CD14-positive monocyte (primary cell): ENCODE results near the gene TUBB. TPM values are rescaled to one million over a fixed set of nuclear protein-coding genes. Genes with fewer than 3 reads are reported as not detected.
"Not testable (repeated sequence)": the region's sequence is repeated elsewhere in the genome, so short reads cannot be mapped to it uniquely, and the experiment has no call there.

Source experiments
- DNase-seq, 3 donors: peaks; one replicate each; pipeline ENCODE4 v3.0.0-alpha.2; 2011 to 2022
- H2AFZ ChIP-seq: 2 replicates; pipeline ENCODE4 v1.6.0; 2012; ENCODE audit warnings: mild to moderate bottlenecking, low read depth, low read length, inconsistent platforms; ENCODE audit not compliant: insufficient read depth, poor library complexity, severe bottlenecking
- H3K27ac ChIP-seq, 2 donors: 1 replicate in 1 of 2; 2 replicates in 1 of 2; pipeline ENCODE4 v1.5.1; 2012 to 2013; ENCODE audit warnings: low read length in 2 of 2, control low read depth in 1 of 2, inconsistent platforms in 1 of 2, low read depth in 1 of 2, mild to moderate bottlenecking in 1 of 2
- H3K27me3 ChIP-seq, 2 donors: one replicate each; pipeline versions ENCODE4 v1.6.0 to v1.6.1; 2011 to 2013; ENCODE audit warnings: low read length in 2 of 2; ENCODE audit not compliant: control insufficient read depth in 2 of 2, insufficient read depth in 2 of 2
- H3K36me3 ChIP-seq, 2 donors: replicated peaks in 1 of 2; 1 replicate in 1 of 2; 2 replicates in 1 of 2; pipeline versions ENCODE4 v1.5.1 to v1.6.1; 2012 to 2013; ENCODE audit warnings: low read length in 2 of 2, control low read depth in 1 of 2, inconsistent platforms in 1 of 2, mild to moderate bottlenecking in 1 of 2; ENCODE audit not compliant: insufficient read depth in 2 of 2, control insufficient read depth in 1 of 2
- H3K4me1 ChIP-seq, 2 donors: 1 replicate in 1 of 2; 2 replicates in 1 of 2; pipeline versions ENCODE4 v1.5.1 to v1.6.1; 2012 to 2013; ENCODE audit warnings: low read length in 2 of 2, control low read depth in 1 of 2, inconsistent platforms in 1 of 2, mild to moderate bottlenecking in 1 of 2, moderate library complexity in 1 of 2; ENCODE audit not compliant: insufficient read depth in 2 of 2, control insufficient read depth in 1 of 2
- H3K4me2 ChIP-seq: replicated peaks from 2 replicates; pipeline ENCODE3; 2012; ENCODE audit warnings: low read length, moderate library complexity, mild to moderate bottlenecking; ENCODE audit not compliant: poor library complexity, severe bottlenecking; ENCODE audit errors: extremely low read depth
- H3K4me3 ChIP-seq, 3 experiments: fragments of 200-600 bp in 1 of 3; sonication (generic) in 1 of 3; replicated peaks in 1 of 3; 1 replicate in 2 of 3; 2 replicates in 1 of 3; pipeline ENCODE4 v1.5.1; 2011 to 2013; ENCODE audit warnings: low read length in 3 of 3, mild to moderate bottlenecking in 3 of 3, control low read depth in 2 of 3, low read depth in 2 of 3, inconsistent platforms in 1 of 3, moderate library complexity in 1 of 3
- H3K79me2 ChIP-seq: 2 replicates; pipeline ENCODE4 v1.6.0; 2012; ENCODE audit warnings: mild to moderate bottlenecking, control low read depth, inconsistent platforms, low read length, moderate library complexity; ENCODE audit not compliant: insufficient read depth
- H3K9ac ChIP-seq: 2 replicates; pipeline ENCODE4 v1.6.0; 2017; ENCODE audit warnings: low read length, mild to moderate bottlenecking; ENCODE audit not compliant: insufficient read depth, poor library complexity, severe bottlenecking
- H3K9me3 ChIP-seq, 2 donors: replicated peaks in 1 of 2; 1 replicate in 1 of 2; 2 replicates in 1 of 2; pipeline versions ENCODE4 v1.5.1 to v1.6.1; 2012 to 2013; ENCODE audit warnings: low read length in 2 of 2, control low read depth in 1 of 2; ENCODE audit not compliant: control insufficient read depth in 1 of 2, insufficient read depth in 1 of 2
- H4K20me1 ChIP-seq: 2 replicates; pipeline ENCODE4 v1.6.0; 2012; ENCODE audit warnings: mild to moderate bottlenecking, low read length, control low read depth, moderate library complexity; ENCODE audit not compliant: insufficient read depth
- H3K27ac Mint-ChIP-seq, 7 donors: one replicate each; pipeline ENCODE4 v1.8.0; 2020; ENCODE audit warnings: mild to moderate bottlenecking in 7 of 7, mixed read lengths in 7 of 7, moderate library complexity in 6 of 7, inconsistent platforms in 2 of 7
- H3K27me3 Mint-ChIP-seq, 3 donors: one replicate each; pipeline ENCODE4 v1.8.0; 2021 to 2022; ENCODE audit warnings: low read depth in 3 of 3, mild to moderate bottlenecking in 3 of 3, mixed read lengths in 3 of 3, moderate library complexity in 3 of 3, inconsistent platforms in 1 of 3
- H3K36me3 Mint-ChIP-seq, 2 donors: one replicate each; pipeline ENCODE4 v1.8.0; 2020; ENCODE audit warnings: mixed read lengths in 2 of 2, inconsistent platforms in 1 of 2, mild to moderate bottlenecking in 1 of 2
- H3K4me1 Mint-ChIP-seq: one replicate; pipeline ENCODE4 v1.8.0; 2020; ENCODE audit warnings: mild to moderate bottlenecking, mixed read lengths
- H3K4me3 Mint-ChIP-seq, 2 donors: one replicate each; pipeline ENCODE4 v1.8.0; 2020; ENCODE audit warnings: mild to moderate bottlenecking in 2 of 2, mixed read lengths in 2 of 2, moderate library complexity in 1 of 2
- H3K9me3 Mint-ChIP-seq, 7 donors: one replicate each; pipeline ENCODE4 v1.8.0; 2020 to 2022; ENCODE audit warnings: mixed read lengths in 7 of 7, mild to moderate bottlenecking in 6 of 7, moderate library complexity in 6 of 7, inconsistent platforms in 2 of 7
- WGBS: methylation state at CpG from one replicate; pipeline ENCODE4 v1.1.5; 2013; ENCODE audit warnings: missing lambda C conversion rate; ENCODE audit not compliant: insufficient coverage; 5-methylcytosine and 5-hydroxymethylcytosine counted together
- intact Hi-C, 2 donors: fragments of 100-400 bp; cut with micrococcal nuclease; formaldehyde crosslinking; loops; one replicate each; pipeline versions ENCODE4 v1.15.0 to v1.15.1; 2023
- polyA plus RNA-seq, 3 donors: library from polyadenylated mRNA; depleted of rRNA in 1 of 3; unstranded in 2 of 3; stranded (reverse) in 1 of 3; fragments of 300-500 nt in 2 of 3; fragments of >200 nt in 1 of 3; fragmentation: Illumina TruSeq in 2 of 3; gene quantifications; 1 replicate in 2 of 3; 2 replicates in 1 of 3; pipeline ENCODE4 v1.2.3, GENCODE V29; 2012 to 2021
- TF ChIP-seq, protein P1 (sequence below): fragments of 200-600 bp; IDR thresholded peaks from one replicate; pipeline ENCODE4 v1.8.0; 2022; ENCODE audit warnings: antibody characterized with exemption, mild to moderate bottlenecking

Gene TUBB
- polyA plus RNA-seq, 3 donors, result 48.4 to 130 (median 57.0) TPM

DNA sequence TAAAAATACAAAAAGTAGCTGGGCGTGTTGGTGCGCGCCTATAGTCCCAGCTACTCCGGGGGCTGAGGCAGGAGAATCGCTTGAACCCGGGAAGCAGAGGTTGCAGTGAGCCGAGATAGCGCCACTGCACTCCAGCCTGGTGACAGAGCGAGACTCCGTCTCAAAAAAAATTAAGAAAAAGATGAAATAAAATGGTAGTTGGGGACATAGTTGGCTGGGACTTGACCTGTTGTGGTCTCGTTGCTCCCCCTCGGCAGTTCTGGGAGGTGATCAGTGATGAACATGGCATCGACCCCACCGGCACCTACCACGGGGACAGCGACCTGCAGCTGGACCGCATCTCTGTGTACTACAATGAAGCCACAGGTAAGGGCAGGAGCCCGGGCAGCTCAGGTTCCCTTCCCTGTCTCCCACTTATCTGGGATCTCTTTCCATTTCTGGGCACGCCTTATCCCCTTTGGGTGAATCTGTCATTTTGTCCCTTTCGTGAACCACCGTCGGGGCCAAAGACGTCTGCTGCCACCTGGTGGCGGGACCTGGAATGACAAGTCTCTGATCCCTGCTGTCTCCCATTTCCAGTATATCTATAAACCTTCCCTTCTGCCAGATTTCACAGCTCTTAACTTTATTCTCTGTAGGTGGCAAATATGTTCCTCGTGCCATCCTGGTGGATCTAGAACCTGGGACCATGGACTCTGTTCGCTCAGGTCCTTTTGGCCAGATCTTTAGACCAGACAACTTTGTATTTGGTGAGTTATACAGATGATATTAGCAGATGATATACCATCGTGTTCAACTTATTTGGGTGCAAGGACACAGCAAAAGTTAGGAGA, 2.3 kb downstream of the TUBB start:
- Histone ChIP-seq H3K4me2 (peak overlapping the region; percentile 99), H3K27ac (peak overlapping the region; percentile 76 to 91), H3K4me3 (peak overlapping the region; percentile 48 to 99 (median 60)), H2AFZ (no peak overlapping the region), H4K20me1 (peaks cover 58% of the 10 kb centered on the region), H3K36me3 (peaks cover 38 to 49% of the 10 kb centered on the region in 2 donors), H3K4me1 (peaks cover 41 to 57% of the 10 kb centered on the region in 2 donors), H3K79me2 (peaks cover 81% of the 10 kb centered on the region), H3K9me3 (no peaks in the 10 kb centered on the region), H3K27me3 (no peaks in the 10 kb centered on the region), H3K9ac (no peak overlapping the region)
- 20% methylated on average over 26 of the region's 27 CpGs for WGBS
- Mint-ChIP-seq H3K36me3 (peaks cover 32 to 46% of the 10 kb centered on the region in 2 donors), H3K27ac (peak overlapping the region; percentile 90 to 96 (median 95)), H3K9me3 (no peaks in the 10 kb centered on the region), H3K4me1 (peaks cover 46% of the 10 kb centered on the region), H3K4me3 (peak overlapping the region; percentile 84 to 97), H3K27me3 (peaks cover 0 to 2% (median 0%) of the 10 kb centered on the region in 3 donors)
- peak; percentile 78 to 81 (median 79) for DNase-seq
- intact Hi-C loops, result loop anchor here (1.0 to 10.0 kb wide), 4 partner anchors 43 to 240 kb away; partner anchors contain the start of genes HLA-E (in 1 of the 2), MRPS18B (in 1 of the 2) and PPP1R10 (in 1 of the 2)
- TF ChIP-seq, protein P1, sequence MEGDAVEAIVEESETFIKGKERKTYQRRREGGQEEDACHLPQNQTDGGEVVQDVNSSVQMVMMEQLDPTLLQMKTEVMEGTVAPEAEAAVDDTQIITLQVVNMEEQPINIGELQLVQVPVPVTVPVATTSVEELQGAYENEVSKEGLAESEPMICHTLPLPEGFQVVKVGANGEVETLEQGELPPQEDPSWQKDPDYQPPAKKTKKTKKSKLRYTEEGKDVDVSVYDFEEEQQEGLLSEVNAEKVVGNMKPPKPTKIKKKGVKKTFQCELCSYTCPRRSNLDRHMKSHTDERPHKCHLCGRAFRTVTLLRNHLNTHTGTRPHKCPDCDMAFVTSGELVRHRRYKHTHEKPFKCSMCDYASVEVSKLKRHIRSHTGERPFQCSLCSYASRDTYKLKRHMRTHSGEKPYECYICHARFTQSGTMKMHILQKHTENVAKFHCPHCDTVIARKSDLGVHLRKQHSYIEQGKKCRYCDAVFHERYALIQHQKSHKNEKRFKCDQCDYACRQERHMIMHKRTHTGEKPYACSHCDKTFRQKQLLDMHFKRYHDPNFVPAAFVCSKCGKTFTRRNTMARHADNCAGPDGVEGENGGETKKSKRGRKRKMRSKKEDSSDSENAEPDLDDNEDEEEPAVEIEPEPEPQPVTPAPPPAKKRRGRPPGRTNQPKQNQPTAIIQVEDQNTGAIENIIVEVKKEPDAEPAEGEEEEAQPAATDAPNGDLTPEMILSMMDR, result peak; percentile 99

GRCh38 chr6:30723159-30723842, 3.1 kb downstream of the TUBB start:
- not testable (repeated sequence) for H3K9me3 ChIP-seq, DNase-seq, H3K27me3 Mint-ChIP-seq, H3K9ac ChIP-seq, H3K4me3 Mint-ChIP-seq, H3K9me3 Mint-ChIP-seq, H3K4me3 ChIP-seq, H2AFZ ChIP-seq, H3K27ac ChIP-seq, H3K4me2 ChIP-seq, H3K27me3 ChIP-seq
- 95% methylated on average over 6 of the region's 16 CpGs for WGBS
- Histone ChIP-seq H3K79me2 (peaks cover 75% of the 10 kb centered on the region), H3K4me1 (peaks cover 33 to 49% of the 10 kb centered on the region in 2 donors), H3K36me3 (peaks cover 38 to 57% of the 10 kb centered on the region in 2 donors), H4K20me1 (peaks cover 64% of the 10 kb centered on the region)
- Mint-ChIP-seq H3K27ac (peak overlapping the region in 6 of 7 donors; percentile 37 to 95 (median 87)), H3K4me1 (peaks cover 41% of the 10 kb centered on the region), H3K36me3 (peaks cover 39 to 54% of the 10 kb centered on the region in 2 donors)
- intact Hi-C loops, result loop anchor here (5.0 to 10.0 kb wide), 3 partner anchors 106 to 241 kb away; partner anchors contain the start of genes HLA-E (in 1 of the 2), MRPS18B (in 1 of the 2) and PPP1R10 (in 1 of the 2)

DNA sequence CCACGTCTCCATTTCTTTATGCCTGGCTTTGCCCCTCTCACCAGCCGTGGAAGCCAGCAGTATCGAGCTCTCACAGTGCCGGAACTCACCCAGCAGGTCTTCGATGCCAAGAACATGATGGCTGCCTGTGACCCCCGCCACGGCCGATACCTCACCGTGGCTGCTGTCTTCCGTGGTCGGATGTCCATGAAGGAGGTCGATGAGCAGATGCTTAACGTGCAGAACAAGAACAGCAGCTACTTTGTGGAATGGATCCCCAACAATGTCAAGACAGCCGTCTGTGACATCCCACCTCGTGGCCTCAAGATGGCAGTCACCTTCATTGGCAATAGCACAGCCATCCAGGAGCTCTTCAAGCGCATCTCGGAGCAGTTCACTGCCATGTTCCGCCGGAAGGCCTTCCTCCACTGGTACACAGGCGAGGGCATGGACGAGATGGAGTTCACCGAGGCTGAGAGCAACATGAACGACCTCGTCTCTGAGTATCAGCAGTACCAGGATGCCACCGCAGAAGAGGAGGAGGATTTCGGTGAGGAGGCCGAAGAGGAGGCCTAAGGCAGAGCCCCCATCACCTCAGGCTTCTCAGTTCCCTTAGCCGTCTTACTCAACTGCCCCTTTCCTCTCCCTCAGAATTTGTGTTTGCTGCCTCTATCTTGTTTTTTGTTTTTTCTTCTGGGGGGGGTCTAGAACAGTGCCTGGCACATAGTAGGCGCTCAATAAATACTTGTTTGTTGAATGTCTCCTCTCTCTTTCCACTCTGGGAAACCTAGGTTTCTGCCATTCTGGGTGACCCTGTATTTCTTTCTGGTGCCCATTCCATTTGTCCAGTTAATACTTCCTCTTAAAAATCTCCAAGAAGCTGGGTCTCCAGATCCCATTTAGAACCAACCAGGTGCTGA, 3.9 kb downstream of the TUBB start:
- not testable (repeated sequence) for H3K4me3 ChIP-seq, H3K9me3 Mint-ChIP-seq, H3K27me3 ChIP-seq, H3K9ac ChIP-seq, H3K4me3 Mint-ChIP-seq, H3K9me3 ChIP-seq, H2AFZ ChIP-seq, H3K27me3 Mint-ChIP-seq, H3K4me2 ChIP-seq, DNase-seq, H3K27ac ChIP-seq
- H3K27ac Mint-ChIP-seq, result peak overlapping the region; percentile 12 to 90 (median 63)
- whole genome bisulfite sequencing, result 88% methylated on average over 12 of the region's 29 CpGs
- Histone ChIP-seq H3K4me1 (peaks cover 25 to 41% of the 10 kb centered on the region in 2 donors), H3K79me2 (peaks cover 67% of the 10 kb centered on the region), H3K36me3 (peaks cover 38 to 64% of the 10 kb centered on the region in 2 donors), H4K20me1 (peaks cover 66% of the 10 kb centered on the region)
- peaks cover 35% of the 10 kb centered on the region for H3K4me1 Mint-ChIP-seq
- intact Hi-C loops, result loop anchor here (5.0 to 10.0 kb wide), 3 partner anchors 107 to 242 kb away; partner anchors contain the start of genes HLA-E (in 1 of the 2), MRPS18B (in 1 of the 2) and PPP1R10 (in 1 of the 2)
- peaks cover 39 to 62% of the 10 kb centered on the region in 2 donors for H3K36me3 Mint-ChIP-seq
